HG02763 (cell line): ENCODE data around the gene TPCN1.

Source experiments
- ATAC-seq: cut with Tn5 transposase; IDR thresholded peaks from one replicate; pipeline ENCODE4 v1.9.1; 2021; ENCODE audit warnings: mild to moderate bottlenecking, moderate library complexity; ENCODE audit not compliant: unreplicated experiment

Gene TPCN1

GRCh38 chr12:113221181-113221996 lies at the start of gene TPCN1:
TPCN1 (plus strand) TSS chr12:113221464; CDS start chr12:113226853, 5,389 bp downstream.
- peak; percentile 91 for ATAC-seq

DNA sequence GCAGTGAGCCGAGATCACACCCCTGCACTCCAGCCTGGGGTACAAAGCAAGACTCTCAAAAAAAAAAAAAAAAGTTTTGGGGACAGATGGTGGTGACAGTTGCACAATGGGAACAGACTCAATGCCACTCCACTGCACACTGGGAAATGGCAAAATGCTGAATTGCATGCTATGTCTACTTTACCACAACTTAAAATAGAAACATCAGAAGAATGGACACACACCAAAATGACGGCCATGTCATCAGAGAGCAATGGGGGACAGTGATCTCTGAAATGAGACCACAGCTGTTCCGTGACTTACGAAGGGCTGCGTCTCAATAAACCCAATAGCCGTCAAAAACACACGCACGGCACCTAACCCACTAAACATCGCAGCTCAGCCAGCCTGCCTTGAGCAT lies 49.7 kb upstream of the TPCN1 start:
- no peak for ATAC-seq

GRCh38 chr12:113172185-113172584 lies 49.1 kb upstream of the TPCN1 start:
- no peak for ATAC-seq

DNA sequence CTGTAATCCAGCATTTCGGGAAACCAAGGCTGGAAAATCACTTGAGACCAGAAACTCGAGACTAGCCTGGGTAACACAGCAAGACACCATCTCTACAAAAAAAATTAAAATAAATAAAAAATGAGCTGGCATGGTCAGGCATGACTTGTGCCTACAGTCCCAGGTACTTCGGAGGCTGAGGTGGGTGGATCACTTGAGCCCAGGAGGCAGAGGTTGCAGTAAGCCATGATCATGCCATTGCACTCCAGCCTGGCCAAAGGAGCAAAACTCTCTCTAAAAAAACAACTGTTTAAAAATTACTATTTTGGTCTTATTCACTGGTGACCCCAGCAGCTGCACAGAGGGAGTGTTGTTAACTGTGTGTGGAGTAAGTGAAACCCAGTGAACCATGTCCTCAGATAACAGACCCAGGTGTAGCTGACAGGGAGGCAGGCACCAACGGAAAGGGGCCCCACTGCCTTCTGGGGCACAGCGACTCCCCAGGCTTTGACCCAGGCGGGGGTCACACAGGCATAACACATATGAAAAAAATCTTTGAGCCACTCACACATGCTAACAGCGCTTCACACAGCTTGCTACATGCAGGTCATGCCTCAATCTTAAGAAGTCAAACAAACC lies 48.1 kb upstream of the TPCN1 start:
- peak; percentile 76 for ATAC-seq

- no peak for ATAC-seq
Measured at GRCh38 chr12:113174461-113175384, 46.5 kb upstream of the TPCN1 start.

- ATAC-seq: no peak
Measured at GRCh38 chr12:113179023-113179422, 42.2 kb upstream of the TPCN1 start.

DNA sequence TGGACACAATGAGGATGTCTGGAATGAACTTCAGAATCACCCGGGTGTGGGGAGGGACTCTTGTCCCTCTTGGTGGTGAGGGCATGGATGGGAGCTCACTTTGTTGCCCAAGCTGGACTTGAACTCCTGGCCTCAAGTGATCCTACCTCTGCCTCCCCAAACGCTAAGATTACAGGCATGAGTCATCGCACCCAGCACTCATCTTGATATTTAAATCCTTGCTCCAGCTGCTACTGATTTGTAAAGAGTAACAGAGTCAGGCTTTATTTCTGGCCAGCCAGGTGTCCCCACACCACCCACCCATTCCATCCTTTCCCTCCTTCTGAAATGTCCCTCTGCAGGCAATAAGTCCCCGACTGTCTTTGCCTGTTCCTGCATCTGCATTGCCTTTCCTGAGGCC lies 40.9 kb upstream of the TPCN1 start:
- no peak for ATAC-seq

DNA sequence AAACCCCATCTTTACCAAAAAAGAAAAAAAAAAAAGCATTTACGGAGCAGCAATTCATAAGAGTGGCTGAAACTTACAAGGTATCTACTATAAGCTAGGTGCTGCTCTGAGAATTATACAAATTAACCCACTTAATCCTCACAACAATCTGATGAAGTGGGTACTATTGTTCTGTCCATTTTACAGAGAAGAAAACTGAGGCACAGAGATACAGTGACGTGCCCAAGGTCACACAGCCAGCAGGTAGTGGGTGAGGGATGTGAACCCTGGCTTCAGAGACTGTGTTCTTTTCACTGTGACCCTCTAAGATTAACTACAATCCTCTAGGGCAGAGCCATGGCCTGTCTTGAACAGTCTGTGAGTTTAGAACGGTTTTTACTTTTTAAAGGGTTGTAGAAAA lies 39.3 kb upstream of the TPCN1 start:
- no peak for ATAC-seq

- ATAC-seq: no peak
Measured at GRCh38 chr12:113183030-113183589, 38.2 kb upstream of the TPCN1 start.

DNA sequence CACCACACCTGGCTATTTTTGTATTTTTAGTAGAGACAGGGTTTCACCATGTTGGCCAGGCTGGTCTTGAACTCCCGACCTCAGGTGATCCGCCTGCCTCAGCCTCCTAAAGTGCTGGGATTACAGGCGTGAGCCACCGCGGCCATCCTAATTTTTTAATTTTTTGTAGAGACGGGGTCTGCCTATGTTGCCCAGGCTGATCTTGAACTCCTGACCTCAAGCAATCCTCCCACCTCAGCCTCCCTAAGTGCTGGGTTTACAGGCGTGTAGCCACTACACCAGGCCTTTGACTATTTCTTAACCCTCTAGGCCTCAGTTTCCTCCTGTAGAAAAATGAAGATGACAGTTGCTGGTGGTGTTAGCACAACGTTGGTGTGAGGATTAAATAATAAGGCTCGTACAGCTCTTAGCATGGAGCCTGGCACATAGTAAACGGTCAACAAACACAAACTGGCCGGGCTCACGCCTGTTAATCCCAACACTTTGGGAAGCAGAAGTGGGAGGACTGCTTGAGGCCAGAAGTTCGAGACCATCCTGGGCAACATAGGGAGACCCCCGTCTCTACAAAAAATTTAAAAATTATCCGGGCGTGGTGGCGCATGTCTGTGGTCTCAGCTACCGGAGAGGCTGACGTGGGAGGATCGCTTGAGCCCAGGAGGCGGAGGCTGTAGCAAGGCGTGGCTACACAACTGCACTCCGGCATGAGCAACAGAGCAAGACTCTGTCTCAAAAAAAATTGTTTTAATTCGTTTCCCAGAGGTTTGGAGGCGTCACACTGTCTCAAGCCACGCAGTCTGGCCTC lies 37.0 kb upstream of the TPCN1 start:
- ATAC-seq: peak; percentile 39

DNA sequence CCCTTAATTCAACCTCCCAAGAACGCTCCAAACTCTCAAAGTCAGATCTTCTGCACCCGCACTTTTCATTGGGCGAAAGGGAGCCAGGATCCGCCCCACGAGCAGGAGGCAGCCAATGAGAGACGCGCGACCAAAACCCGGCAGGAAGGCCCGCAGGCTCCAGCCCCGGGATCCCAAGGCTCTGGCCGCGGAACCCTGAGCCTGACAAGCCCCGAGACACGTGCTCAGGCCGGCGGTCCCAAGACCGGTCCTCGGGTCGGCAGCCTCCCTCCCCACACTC lies 36.4 kb upstream of the TPCN1 start:
- peak; percentile 80 for ATAC-seq

- peak; percentile 50 for ATAC-seq
Measured at GRCh38 chr12:113185180-113186032, 35.9 kb upstream of the TPCN1 start, which contains the start of the genes DDX54 and RITA1. DDX54 (minus strand) TSS chr12:113185478; CDS start chr12:113185451, 27 bp downstream. RITA1 (plus strand) TSS chr12:113185721; CDS start chr12:113186747, 1,026 bp downstream.

- no peak for ATAC-seq
Measured at GRCh38 chr12:113186033-113186365, 35.3 kb upstream of the TPCN1 start.

- ATAC-seq: no peak
Measured at GRCh38 chr12:113186666-113187325, 34.5 kb upstream of the TPCN1 start.

- no peak for ATAC-seq
Measured at GRCh38 chr12:113189361-113189760, 31.9 kb upstream of the TPCN1 start.

DNA sequence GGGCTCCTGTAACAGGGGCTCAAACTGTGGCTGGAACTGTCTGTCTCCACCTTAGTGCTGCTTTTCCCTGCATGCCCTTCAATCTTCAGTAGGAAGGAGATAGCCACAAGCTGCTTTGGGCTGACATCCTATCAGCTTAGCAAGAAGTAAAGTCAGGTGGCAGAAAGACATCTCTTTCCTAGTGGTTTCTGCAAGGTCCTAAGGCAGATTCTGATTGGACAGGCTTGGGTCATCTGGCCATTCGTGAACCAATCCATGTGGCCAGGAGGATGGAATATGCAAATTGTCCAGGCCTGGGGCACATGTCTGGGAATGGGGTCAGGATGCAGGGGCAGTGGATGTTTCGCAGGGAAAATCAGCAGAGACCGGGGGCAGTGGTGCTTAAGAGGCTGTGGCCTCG lies 30.5 kb upstream of the TPCN1 start:
- no peak for ATAC-seq

DNA sequence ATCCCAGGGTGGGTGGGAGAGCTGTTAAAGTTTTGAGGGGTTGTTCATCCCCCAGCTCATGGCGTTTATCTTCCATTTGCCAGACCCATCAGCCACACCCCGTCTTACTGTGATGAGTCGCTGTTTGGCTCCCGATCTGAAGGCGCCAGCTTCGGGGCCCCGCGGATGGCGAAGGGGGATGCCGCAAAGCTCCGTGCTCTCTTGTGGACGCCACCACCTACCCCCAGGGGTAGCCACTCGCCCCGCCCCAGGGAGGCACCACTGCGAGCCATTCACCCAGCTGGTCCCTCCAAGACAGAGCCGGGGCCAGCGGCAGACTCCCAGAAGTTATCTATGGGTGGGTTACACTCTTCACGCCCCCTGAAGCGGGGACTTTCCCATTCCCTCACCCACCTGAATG lies 30.0 kb upstream of the TPCN1 start:
- no peak for ATAC-seq

GRCh38 chr12:113194971-113195391 lies 26.3 kb upstream of the TPCN1 start:
- no peak for ATAC-seq

DNA sequence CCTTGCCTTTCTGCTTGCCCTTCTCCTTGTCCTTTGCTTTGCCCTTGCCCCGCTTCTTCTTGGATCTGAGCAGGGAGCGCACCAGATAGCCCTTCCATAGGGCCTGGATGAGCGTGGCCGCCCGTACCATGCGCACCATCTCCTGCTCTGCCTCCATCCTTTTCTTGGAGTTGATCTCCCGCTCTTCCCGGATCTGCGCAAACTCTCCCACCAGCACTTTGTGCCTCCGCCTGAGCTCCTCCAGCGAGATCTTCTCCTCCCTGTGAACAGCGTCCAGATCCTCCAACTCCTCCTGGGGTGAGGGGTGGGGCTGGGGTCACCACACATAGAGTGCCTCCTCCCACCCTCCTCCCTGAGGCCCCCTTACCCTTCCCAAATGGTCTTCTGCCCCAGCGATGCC lies 25.7 kb upstream of the TPCN1 start:
- no peak for ATAC-seq
